GM12873 (cell line): Measurements from ENCODE around the gene KRR1.

Experiments
- TF ChIP-seq, protein P1 (sequence below): IDR thresholded peaks from 2 replicates; pipeline ENCODE4 v1.5.1; 2012; ENCODE audit warnings: low read depth, mild to moderate bottlenecking, moderate library complexity, low read length, control low read depth; ENCODE audit not compliant: insufficient read depth; ENCODE audit errors: missing control alignments

Gene KRR1

GRCh38 chr12:75471902-75472890 is 39.2 kb downstream of the KRR1 start:
- TF ChIP-seq, protein P1, sequence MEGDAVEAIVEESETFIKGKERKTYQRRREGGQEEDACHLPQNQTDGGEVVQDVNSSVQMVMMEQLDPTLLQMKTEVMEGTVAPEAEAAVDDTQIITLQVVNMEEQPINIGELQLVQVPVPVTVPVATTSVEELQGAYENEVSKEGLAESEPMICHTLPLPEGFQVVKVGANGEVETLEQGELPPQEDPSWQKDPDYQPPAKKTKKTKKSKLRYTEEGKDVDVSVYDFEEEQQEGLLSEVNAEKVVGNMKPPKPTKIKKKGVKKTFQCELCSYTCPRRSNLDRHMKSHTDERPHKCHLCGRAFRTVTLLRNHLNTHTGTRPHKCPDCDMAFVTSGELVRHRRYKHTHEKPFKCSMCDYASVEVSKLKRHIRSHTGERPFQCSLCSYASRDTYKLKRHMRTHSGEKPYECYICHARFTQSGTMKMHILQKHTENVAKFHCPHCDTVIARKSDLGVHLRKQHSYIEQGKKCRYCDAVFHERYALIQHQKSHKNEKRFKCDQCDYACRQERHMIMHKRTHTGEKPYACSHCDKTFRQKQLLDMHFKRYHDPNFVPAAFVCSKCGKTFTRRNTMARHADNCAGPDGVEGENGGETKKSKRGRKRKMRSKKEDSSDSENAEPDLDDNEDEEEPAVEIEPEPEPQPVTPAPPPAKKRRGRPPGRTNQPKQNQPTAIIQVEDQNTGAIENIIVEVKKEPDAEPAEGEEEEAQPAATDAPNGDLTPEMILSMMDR = no peak

- TF ChIP-seq, protein P1 = no peak
These were observed 51.2 kb downstream of the KRR1 start for GRCh38 chr12:75460204-75460603.

DNA sequence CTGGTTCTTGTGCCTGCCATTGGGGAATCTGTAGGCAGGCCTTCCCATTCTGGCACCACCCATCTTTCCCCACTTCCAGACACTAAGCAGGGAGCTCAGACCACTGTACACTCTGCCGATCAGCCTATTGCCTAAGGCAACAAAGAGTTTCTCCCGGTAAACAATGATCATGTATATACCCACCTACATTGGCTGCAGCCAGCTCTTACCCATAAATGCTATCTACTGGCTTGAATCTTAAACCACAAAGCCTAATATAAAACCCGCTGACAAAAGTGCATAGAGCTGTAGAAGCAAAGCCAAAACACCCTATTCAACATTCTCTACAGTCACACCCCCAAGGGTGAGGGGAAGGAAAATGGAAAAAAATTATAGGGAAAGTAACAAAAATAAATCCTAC is 51.7 kb downstream of the KRR1 start:
- TF ChIP-seq, protein P1 = no peak

- TF ChIP-seq, protein P1 = no peak
These were observed 54.2 kb downstream of the KRR1 start for GRCh38 chr12:75457191-75457590.

DNA sequence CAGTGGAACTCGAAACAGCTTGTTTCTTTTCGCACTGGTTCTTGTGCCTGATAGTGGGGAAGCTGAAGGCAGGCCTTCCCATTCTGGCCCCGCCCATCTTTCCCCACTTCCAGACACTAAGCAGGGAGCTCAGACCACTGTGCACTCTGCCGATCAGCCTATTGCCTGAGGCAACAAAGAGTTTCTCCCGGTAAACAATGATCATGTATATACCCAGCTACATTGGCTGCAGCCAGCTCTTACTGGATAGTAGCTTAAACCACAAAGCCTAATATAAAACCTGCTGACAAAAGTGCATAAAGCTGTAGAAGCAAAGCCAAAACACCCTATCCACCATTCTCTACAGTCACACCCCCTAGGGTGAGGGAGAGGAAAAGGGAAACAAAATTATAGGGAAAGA is 55.6 kb downstream of the KRR1 start:
- TF ChIP-seq, protein P1 = no peak

DNA sequence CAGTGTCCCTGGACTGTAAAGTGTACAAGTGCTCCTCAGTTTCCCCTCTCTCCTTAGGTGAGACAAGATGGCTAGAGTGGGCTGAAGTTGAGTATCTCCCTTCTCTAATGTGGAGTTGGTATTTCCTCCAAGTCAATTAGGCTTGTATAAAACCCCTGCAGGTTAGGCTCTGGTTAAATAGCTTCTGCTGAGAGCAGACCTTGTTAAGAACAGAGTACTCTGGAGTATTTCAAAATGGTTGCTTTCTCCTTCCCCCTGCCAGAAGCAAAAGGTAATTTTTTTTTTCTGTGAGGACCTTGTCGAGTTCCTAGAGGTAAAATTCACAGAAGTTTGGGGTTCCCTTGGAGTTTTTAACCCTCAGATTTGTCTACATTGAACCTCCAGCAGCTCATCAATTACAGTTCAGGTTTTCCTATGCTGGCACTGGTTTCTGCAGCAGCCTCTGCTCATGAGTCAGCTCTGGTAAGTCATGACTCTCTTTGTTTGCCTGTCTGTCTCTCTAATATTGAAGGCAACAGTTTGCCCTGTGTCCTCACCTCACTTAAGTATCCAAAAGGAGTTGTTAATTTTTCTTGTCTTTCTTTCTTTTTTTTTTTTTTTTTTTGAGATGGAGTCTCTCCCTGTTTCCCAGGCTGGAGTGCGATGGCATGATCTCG is 58.6 kb downstream of the KRR1 start:
- TF ChIP-seq, protein P1 = no peak

GRCh38 chr12:75447691-75448393 is 63.6 kb downstream of the KRR1 start:
- TF ChIP-seq, protein P1 = no peak
